Stimulated activated CD8-positive, alpha-beta memory T cell treated with anti-CD3 and anti-CD28 coated beads, Interleukin-15, amount 100 ng/mL, for 4 hours (primary cell): ENCODE results near the gene PPM1G.
"Not testable (repeated sequence)": the region's sequence is repeated elsewhere in the genome, so short reads cannot be mapped to it uniquely, and the experiment has no call there.

Experiments used
- DNase-seq, 2 donors: peaks; one replicate each; pipeline ENCODE4 v3.0.0-alpha.2; 2020; ENCODE audit warnings: low read depth in 2 of 2

The PPM1G gene

GRCh38 chr2:27409321-27410073 lies at the start of gene PPM1G:
Gene PPM1G (minus strand): TSS chr2:27409591. CDS start chr2:27409422, 169 bp downstream.
- peak; percentile 90 to 92 for DNase-seq

DNA sequence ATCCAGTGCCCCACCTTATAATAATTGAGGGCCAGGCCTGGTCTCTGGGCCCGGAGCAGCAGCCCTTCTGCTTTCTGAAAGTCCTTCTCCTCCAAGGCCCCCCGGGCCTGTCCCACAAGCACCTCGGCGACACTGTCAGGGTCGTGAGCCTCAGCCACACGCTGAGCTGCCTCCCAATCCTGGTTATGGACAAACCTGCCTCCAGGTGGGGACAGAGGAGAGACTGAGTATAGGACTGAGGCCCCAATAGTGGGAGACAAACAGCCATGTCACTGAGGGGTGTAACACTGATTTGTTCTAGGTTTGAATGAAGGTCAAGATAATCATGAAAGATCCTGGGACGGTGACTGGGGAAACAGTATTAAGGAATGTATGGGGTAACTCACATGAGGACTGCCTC lies 44.6 kb upstream of the PPM1G start:
- no peak for DNase-seq

DNA sequence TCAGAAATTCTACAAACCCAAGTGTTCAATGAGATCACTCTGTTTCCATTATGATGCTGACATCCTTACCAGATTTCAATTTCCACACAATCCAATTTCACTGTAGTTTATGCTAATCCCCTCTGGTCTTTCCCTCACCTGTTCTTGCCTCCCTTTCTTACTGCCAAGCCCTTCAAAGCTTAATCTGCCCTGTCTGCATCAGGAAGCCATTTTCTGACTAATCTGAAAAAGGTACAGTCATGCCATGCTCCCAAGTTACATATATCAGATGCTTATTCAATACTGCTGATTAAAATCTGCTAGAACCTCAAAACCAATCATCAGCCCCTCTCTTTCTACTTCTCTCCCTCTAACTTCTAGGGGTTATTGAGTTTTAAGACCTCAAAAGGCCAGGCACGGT lies 41.7 kb upstream of the PPM1G start:
- DNase-seq = no peak

DNA sequence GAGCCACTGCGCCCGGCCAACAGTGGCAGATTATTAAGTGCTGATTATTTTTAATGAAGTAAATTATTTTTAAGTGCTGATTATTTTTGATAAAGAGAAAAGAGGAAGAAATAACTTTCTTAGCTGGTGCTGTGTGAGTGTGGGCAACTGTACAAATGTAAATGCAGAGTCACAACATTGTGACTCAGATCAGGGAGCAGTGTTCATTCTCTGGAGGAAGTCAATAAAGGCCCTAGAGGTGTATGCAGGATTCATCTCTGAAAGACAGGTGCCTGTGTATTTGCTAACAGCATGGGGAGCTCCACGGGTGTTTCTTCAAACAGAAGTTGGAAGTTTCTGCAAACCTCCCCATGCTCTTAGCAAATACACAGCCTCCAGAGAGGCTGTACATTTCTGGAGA lies 39.0 kb upstream of the PPM1G start:
- no peak for DNase-seq

DNA sequence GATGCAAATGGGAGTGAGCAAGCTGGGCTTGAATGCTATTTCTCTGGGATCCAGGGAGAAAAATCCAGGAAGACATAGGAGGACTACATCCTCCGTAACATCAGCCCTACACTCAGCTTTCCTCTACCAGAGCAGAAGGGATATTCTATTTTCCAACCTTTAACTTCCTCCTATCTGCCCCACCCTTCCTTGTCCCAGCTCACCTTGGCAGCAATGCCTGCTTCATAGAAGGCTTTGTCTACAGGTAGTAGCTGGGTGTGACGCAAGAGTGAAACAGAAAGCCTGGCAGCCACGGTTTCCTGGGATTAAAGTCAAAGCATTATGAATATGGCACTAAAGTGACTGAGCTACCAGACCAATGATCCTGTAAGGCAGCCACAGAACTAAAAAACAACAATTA lies 36.7 kb upstream of the PPM1G start:
- no peak for DNase-seq

GRCh38 chr2:27445615-27446014 lies 36.2 kb upstream of the PPM1G start:
- DNase-seq = no peak

DNA sequence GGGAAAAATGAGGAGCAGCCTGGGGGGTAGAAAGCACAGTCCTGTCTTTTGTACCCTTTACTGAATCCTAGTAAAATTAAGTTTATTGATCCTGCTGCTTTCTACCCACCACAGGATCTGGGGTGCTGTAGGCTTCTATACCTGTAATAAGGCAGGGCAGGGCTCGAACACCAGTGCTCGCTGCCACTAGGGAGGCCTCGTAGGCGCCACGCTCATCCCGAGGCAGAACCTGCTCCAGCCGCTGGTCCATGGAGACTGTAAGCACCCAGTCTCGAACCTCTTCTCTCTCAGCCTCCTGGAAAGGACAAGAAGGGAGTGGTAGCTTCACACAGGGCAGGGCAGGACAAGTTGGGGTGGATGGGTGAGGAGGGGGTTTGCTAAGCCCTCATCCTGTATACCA lies 35.8 kb upstream of the PPM1G start:
- DNase-seq = no peak

DNA sequence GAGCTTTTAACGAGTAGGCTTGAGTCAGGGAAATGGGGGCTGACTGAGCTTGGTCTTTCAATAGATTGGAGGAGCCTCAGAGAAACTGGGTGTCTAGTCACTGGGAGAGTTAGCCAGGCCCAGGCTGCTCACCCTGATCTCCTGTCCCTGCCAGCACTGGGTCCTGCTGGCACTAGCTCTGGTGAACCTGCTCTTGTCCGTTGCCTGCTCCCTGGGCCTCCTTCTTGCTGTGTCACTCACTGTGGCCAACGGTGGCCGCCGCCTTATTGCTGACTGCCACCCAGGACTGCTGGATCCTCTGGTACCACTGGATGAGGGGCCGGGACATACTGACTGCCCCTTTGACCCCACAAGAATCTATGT lies 33.5 kb upstream of the PPM1G start:
- no peak for DNase-seq

DNA sequence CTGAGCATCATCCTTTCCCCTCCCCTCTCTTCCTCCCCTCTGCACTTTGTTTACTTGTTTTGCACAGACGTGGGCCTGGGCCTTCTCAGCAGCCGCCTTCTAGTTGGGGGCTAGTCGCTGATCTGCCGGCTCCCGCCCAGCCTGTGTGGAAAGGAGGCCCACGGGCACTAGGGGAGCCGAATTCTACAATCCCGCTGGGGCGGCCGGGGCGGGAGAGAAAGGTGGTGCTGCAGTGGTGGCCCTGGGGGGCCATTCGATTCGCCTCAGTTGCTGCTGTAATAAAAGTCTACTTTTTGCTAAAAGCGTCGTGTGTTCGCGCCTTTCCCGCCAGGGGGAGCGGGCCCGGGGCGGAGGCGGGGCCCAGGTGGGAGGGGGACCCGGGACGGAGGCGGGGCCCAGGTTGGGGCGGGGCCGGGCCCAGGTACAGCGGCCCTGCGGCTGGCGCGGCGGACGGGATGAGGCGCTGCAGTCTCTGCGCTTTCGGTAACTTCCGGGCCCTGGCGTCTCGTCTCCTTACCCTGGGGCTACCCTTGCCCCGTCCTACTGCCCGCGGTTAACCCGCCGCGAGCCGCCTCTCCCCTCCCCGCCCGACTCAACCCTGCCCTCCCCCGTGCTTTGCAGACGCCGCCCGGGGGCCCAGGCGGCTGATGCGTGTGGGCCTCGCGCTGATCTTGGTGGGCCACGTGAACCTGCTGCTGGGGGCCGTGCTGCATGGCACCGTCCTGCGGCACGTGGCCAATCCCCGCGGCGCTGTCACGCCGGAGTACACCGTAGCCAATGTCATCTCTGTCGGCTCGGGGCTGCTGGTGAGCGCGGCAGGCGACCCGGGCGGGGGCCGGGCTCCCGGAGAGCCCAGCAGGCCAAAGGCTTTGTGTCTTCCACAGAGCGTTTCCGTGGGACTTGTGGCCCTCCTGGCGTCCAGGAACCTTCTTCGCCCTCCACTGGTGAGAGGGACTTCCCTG lies 32.8 kb upstream of the PPM1G start, which contains the start of gene KRTCAP3:
KRTCAP3 (plus strand) TSS at position 424 of the 962 bp plus-strand sequence; CDS start at position 456, 32 bp downstream.
- peak in 1 of 2 donors; percentile 7 for DNase-seq

GRCh38 chr2:27441226-27441926 lies 32.0 kb upstream of the PPM1G start:
- DNase-seq = no peak

DNA sequence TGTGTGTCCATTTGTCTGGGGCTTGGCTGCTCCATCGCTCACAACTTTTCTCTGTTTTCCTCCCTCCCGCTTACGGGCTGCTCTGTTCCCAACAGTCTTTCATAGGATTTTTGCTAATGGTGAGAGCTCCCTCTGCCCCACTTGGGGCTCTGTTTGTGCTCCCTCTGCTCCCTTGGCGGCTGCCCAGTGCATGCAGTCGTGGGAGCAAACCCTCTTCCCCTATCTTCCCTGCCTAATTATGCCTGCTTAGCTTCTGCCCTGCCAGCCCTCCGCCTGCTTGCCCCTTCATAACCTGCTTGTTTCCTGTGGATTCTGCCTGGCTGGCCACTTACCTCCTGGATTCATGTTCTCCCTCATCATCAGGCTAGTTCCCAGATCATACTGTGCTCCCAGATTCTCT lies 26.2 kb upstream of the PPM1G start:
- DNase-seq = no peak

DNA sequence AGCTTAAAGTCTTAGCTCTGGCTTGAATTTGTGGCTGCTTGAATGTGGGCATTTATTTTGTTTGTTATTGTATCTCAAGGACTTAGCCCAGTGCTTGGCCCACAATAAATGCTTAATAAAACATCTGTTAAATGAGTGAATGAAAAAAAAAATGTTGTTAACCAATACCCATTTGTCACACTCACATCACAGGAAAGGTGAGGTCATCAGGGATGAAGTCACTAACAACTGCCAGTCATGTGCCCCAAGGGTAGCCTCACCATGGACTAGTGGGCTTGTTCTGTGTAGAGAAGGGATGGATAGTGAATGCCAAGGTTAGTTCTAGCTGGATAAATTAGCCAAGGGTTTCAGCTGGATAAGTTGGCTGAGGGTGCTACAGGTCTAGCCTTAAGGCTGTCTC lies 22.0 kb upstream of the PPM1G start:
- peak in 1 of 2 donors; percentile 32 for DNase-seq

- peak; percentile 44 to 55 for DNase-seq
These were observed 19.7 kb upstream of the PPM1G start for GRCh38 chr2:27428978-27429541.

DNA sequence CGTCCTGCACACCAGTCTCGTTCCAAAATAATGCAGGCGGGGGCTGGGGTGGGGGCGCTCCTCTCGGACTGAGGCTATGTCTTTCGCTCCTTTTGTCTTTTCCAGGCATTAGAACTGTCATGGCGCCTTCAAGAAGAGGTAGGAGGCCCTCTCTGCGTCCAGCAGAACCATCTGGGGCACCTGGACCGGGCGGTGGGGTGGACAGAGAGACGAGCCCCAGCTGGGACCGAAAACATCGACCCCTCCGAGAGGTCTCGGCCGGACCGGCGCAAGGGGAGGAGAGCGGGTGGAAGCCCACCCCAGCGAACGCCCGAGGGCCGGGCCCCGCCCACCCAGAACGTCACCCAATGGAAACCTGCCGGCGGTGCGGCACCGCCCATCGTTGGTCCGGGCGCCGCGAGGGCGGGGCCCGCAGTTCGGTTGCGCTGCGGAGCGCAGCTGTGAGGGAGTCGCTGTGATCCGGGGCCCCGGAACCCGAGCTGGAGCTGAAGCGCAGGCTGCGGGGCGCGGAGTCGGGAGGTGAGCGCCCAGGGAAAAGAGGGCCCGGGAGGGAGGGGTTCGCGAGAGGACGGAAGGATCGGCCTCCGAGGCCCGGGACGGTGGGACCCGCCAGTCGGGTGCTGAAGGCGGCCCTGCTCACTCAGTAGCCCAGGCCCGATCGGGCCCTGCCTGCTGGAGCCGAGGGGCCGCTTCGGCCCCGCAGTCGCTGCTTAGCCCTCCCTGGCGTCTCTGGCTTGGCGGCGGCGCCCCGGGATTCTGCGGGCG lies 19.0 kb upstream of the PPM1G start, which contains the start of gene NRBP1:
NRBP1 (plus strand) TSS at position 419 of the 765 bp plus-strand sequence. CDS start 4,643 bp downstream, outside the sequence.
- DNase-seq = peak; percentile 80 to 81

GRCh38 chr2:27427863-27428212 lies 18.4 kb upstream of the PPM1G start:
- no peak for DNase-seq

GRCh38 chr2:27425039-27425438 lies 15.6 kb upstream of the PPM1G start:
- not testable (repeated sequence) for DNase-seq

GRCh38 chr2:27422958-27423357 lies 13.6 kb upstream of the PPM1G start:
- DNase-seq = no peak

DNA sequence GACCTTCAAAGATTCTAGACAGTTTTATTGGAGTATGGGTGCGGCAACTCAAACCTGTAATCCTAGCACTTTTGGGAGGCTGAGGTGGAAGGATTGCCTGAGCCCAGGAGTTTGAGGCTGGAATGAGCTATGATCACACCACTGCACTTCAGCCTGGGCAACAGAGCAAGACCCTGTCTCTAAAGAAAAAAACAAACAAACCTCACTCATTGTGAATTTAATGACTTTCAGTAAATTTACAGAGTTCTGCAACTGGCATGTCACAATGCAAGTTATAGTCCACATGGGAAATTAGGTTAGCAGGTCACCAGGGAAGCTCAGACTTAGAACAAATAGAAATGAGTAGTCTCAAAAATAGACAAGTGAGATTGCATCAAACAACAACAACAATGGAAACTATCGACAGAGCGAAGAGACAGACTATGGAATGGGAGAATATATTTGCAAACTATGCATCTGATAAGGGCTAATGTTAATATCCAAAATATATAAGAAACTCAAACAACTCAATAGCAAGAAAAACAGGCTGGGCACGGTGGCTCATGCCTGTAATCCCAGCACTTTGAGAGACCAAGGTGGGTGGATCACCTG lies 12.4 kb upstream of the PPM1G start:
- DNase-seq = no peak

DNA sequence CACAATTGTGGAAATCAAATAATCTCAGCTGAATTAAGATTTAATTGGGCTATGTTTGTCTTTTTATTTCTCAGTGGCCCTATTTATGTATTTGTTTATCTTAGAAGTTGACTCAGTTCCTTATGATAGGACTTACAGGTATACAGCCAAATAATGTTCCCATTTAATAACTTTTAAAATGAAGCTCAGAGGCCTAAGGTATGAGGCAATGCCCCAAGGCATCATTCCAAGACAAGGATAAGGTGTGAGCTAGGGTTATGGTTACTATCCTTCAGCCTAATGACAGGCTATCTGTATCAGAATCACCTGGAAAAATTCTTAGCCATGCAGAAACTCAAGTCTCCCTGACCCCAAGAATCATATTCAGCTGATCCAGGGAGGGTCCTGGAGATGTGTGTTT lies 11.6 kb upstream of the PPM1G start:
- DNase-seq = no peak

GRCh38 chr2:27416151-27416550 lies 6.8 kb upstream of the PPM1G start:
- no peak for DNase-seq
